ENCODE data around the gene PNPLA4.

PNPLA4 gene

GRCh38 chrX:7852166-7852565 lies 75.0 kb downstream of the PNPLA4 start:
- DNase-seq = no peak
